ENCODE measurements around the gene BAZ1A.
"Not testable (repeated sequence)": the region's sequence is repeated elsewhere in the genome, so short reads cannot be mapped to it uniquely, and the experiment has no call there.

The BAZ1A gene

DNA sequence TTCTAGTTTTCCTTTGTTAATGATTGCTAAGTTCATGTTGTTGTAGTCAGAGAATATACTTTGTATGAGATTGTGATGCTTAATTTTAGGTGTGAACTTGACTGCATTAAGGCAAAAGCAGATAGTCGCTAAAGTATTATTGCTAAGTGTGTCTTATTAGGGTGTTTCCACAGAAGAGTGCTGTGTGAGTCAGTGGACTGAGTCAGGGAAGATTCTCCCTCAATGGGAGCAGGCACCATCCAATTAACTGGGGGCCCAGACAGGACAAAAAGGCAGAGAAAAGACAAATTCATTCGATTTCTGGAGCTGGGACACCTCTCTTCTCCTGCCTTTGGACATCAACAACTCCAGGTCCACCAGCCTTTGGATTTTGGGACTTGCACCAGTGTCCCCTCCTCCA, 48.5 kb downstream of the BAZ1A start:
- TF ChIP-seq ZFX (IDR thresholded peaks at IDR 0.05) = no peak
- TF ChIP-seq, protein P1, sequence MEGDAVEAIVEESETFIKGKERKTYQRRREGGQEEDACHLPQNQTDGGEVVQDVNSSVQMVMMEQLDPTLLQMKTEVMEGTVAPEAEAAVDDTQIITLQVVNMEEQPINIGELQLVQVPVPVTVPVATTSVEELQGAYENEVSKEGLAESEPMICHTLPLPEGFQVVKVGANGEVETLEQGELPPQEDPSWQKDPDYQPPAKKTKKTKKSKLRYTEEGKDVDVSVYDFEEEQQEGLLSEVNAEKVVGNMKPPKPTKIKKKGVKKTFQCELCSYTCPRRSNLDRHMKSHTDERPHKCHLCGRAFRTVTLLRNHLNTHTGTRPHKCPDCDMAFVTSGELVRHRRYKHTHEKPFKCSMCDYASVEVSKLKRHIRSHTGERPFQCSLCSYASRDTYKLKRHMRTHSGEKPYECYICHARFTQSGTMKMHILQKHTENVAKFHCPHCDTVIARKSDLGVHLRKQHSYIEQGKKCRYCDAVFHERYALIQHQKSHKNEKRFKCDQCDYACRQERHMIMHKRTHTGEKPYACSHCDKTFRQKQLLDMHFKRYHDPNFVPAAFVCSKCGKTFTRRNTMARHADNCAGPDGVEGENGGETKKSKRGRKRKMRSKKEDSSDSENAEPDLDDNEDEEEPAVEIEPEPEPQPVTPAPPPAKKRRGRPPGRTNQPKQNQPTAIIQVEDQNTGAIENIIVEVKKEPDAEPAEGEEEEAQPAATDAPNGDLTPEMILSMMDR (conservative IDR thresholded peaks at IDR 0.05) = no peak
- no peak overlapping the region for H3K27ac ChIP-seq

DNA sequence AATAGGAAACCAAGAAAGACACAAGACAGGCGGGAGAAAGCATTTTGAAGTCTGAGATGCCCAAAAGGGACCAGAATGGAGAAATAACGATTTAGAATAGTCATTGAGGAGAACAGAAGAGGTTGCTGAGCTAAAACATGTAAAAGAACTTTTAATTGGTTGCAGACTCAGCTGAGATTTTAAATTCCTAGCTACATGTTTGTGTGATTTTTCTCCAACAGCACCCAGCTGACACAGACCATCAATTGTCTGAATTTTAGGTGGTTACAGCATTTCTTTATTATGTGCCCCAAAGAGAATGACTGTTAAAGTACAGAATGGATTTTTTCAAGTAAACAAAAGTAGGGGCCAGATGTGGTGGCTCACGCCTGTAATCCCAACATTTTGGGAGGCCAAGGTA, 50.3 kb downstream of the BAZ1A start:
- TF ChIP-seq, protein P1 (conservative IDR thresholded peaks at IDR 0.05) = no peak
- no peak for TF ChIP-seq ZFX (IDR thresholded peaks at IDR 0.05)
- no peak overlapping the region for H3K27ac ChIP-seq

DNA sequence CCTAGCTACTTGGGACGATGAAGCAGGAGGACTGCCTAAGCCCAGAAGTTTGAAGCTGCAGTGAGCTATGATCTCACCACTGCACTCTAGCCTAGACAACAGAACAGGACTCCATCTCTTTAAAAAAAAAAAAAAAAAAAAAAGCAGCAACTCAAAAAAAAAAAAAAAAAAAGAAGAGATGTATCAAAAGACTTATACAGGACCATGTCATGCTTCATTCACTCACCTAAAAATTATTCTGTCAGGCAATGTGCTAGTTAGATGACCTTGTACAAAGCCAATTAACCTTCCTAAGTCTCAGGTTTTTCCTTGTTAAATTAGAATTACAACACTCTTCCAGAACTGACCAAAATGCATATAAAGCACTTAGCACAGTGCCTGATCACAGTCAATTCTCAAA, 50.9 kb downstream of the BAZ1A start:
- no peak overlapping the region for H3K27ac ChIP-seq
- TF ChIP-seq, protein P1 (conservative IDR thresholded peaks at IDR 0.05) = no peak
- no peak for TF ChIP-seq ZFX (IDR thresholded peaks at IDR 0.05)

DNA sequence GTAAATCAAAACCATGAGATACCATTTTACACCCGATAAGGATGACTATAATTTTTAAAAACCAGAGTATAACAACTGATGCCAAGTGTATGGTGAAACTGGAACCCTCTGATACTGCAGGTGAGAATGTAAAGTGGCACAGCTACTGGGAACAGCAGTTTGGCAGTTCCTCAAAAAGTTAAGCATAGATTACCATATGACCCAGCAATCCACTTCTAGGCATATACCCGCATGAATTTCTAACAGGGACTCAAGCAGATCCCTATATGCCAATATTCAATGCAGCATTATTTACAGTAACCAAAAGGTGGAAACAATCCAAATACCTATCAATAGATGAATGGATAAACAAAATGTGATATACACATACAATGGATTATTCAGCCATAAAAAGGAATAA, 57.4 kb downstream of the BAZ1A start:
- no peak for TF ChIP-seq ZFX (IDR thresholded peaks at IDR 0.05)
- no peak overlapping the region for H3K27ac ChIP-seq

DNA sequence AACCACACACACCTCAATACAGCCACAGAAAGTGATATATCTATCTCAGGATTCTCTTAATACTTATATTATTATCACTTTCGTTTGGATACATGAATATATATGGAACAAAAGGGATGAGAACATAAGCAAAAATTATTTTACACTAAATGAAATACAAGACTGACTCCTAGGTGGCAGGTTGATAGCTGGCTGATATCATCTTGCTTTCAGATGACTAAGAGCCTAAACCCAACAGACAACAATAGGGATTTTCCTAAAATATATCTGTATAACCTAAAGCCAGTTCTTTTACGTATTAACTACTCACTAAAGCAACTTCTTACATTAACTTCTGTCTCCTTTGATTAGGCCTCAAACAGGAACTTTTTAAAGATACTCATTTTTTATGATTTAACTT, 65.1 kb downstream of the BAZ1A start:
- TF ChIP-seq ZFX (IDR thresholded peaks at IDR 0.05) = no peak
- TF ChIP-seq, protein P1 (conservative IDR thresholded peaks at IDR 0.05) = no peak
- no peak overlapping the region for H3K27ac ChIP-seq

DNA sequence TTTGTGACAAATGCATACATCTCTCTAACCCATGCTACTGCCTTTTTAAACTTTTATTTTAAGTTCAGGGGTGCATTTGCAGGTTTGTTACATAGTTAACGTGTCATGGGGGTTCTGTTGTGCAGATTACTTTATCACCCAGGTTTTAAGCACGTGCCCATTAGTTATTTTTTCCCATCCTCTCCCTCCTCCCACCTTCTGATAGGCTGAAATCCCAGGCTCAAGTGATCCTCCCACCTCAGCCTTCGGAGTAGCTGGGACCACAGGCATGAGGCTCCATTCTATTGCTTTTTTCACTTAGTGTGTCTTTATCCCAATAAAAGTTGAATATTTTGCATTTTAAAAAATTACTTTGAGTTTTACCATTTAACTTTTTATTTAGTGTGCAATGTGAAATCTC, 68.9 kb downstream of the BAZ1A start:
- TF ChIP-seq, protein P1 (conservative IDR thresholded peaks at IDR 0.05) = no peak
- TF ChIP-seq ZFX (IDR thresholded peaks at IDR 0.05) = no peak
- H3K27ac ChIP-seq = no peak overlapping the region

DNA sequence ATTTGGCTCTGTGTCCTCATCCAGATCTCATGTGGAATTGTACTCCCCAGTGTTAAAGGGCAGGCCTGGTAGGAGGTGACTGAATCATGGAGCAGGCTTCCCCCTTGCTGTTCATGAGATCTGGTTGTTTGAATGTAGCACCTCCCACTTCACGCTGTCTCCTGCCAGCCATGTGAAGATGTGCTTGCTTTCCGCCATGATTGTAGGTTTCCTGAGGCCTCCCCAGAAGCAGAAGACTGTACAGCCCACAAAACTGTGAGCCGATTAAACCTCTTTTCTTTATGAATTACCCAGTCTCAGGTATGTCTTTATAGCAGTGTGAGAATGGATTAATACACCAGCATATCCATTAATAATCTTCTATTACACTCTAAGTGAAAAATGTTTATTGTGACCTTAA, 70.2 kb downstream of the BAZ1A start:
- H3K27ac ChIP-seq = no peak overlapping the region
- TF ChIP-seq ZFX (IDR thresholded peaks at IDR 0.05) = no peak
- TF ChIP-seq, protein P1 (conservative IDR thresholded peaks at IDR 0.05) = no peak

DNA sequence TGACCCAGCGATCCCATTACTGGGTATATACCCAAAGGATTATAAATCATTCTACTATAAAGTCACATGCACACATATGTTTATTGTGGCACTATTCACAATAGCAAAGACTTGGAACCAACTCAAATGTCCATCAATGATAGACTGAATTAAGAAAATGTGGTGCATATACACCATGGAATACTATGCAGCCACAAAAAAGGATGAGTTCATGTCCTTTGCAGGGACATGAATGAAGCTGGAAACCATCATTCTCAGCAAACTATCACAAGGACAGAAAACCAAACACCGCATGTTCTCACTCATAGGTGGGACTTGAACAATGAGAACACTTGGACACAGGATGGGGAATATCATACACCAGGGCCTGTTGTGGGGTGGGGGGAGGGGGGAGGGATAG, 76.3 kb downstream of the BAZ1A start:
- H3K27ac ChIP-seq = not testable (repeated sequence)

All from C4-2B (cell line).